HCT116 (cell line): ENCODE data around the gene FNDC3B. TPM values are rescaled to one million over a fixed set of nuclear protein-coding genes. Genes with fewer than 3 reads are reported as not detected.

ENCODE experiments used
- ATAC-seq: fragments of 200-7000 bp; cut with Tn5 transposase; 2 replicates; pipeline ENCODE4 v1.9.1; 2020; ENCODE audit warnings: mild to moderate bottlenecking, moderate library complexity
- BruUV-seq: library from RNA; stranded (reverse); fragments of 400-500 nt; replicated peaks from 2 replicates; lab custom pipeline; 2021; lab: Mats Ljungman, UMichigan
- CTCF ChIA-PET: fragments of 300-600 bp; sonication (Branson Sonifier 250); formaldehyde crosslinking; loops from one replicate; lab custom pipeline; 2021; ENCODE audit warnings: antibody characterized with exemption; lab: Charles Lee
- POLR2A ChIA-PET: fragments of 300-600, 350-600 bp; sonication (Branson Sonifier 250); formaldehyde crosslinking; loops from one replicate; lab custom pipeline; 2021; ENCODE audit warnings: antibody characterized with exemption; lab: Charles Lee
- RAD21 ChIA-PET, 2 experiments: fragments of 300-600 bp; sonication (Branson Sonifier 250); formaldehyde crosslinking; loops; one replicate each; lab custom pipeline; 2023; ENCODE audit warnings: low total read pairs in 2 of 2; ENCODE audit not compliant: uncharacterized antibody in 2 of 2, unreplicated experiment in 2 of 2, low non-redundant PET in 1 of 2; lab: Charles Lee
- DNase-seq: peaks from one replicate; pipeline ENCODE4 v3.0.0-alpha.2; 2010; ENCODE audit warnings: low read depth, low spot score
- H2AFZ ChIP-seq: fragments of 200-600 bp; shearing (Covaris generic), sonication (generic); 2 replicates; pipeline ENCODE4 v1.6.1; 2017; ENCODE audit warnings: low read depth, mixed run types, mixed read lengths, antibody characterized with exemption, low read length; ENCODE audit not compliant: poor library complexity, severe bottlenecking
- H3K27ac ChIP-seq: 2 replicates; pipeline ENCODE4 v1.5.1; 2012; ENCODE audit warnings: low read depth, low read length
- H3K27me3 ChIP-seq: fragments of 200-600 bp; sonication (generic); 2 replicates; pipeline ENCODE4 v1.6.1; 2016; ENCODE audit warnings: mixed run types, low read length, mixed read lengths; ENCODE audit not compliant: insufficient read depth
- H3K36me3 ChIP-seq, 2 experiments: fragments of 200-500 bp in 1 of 2; fragments of 200-600 bp in 1 of 2; sonication (Bioruptor generic) in 1 of 2; sonication (generic) in 1 of 2; 2 replicates each; pipeline versions ENCODE4 v1.5.1 to v1.6.1; 2014 to 2016; ENCODE audit warnings: low read length in 2 of 2, inconsistent platforms in 1 of 2, mixed read lengths in 1 of 2, mixed run types in 1 of 2; ENCODE audit not compliant: insufficient read depth in 2 of 2, control insufficient read depth in 1 of 2
- H3K4me1 ChIP-seq, 2 experiments: fragments of 200-600 bp in 1 of 2; sonication (generic) in 1 of 2; 2 replicates each; pipeline versions ENCODE4 v1.5.1 to v1.6.1; 2012 to 2017; ENCODE audit warnings: low read length in 2 of 2, inconsistent platforms in 1 of 2, mild to moderate bottlenecking in 1 of 2, mixed read lengths in 1 of 2, mixed run types in 1 of 2, moderate library complexity in 1 of 2; ENCODE audit not compliant: insufficient read depth in 2 of 2, control insufficient read depth in 1 of 2
- H3K4me2 ChIP-seq: fragments of 200-600 bp; sonication (generic); 2 replicates; pipeline ENCODE4 v1.6.1; 2017; ENCODE audit warnings: mixed run types, low read length, mixed read lengths
- H3K4me3 ChIP-seq, 2 experiments: fragments of 200-600 bp in 1 of 2; sonication (generic) in 1 of 2; replicated peaks in 1 of 2; 2 replicates each; pipeline ENCODE4 v1.5.1; 2011 to 2016; ENCODE audit warnings: low read length in 2 of 2, control low read depth in 1 of 2, low read depth in 1 of 2, mild to moderate bottlenecking in 1 of 2, mixed read lengths in 1 of 2, mixed run types in 1 of 2
- H3K79me2 ChIP-seq: fragments of 200-600 bp; sonication (generic); 2 replicates; pipeline ENCODE4 v1.6.1; 2017; ENCODE audit warnings: mild to moderate bottlenecking, mixed run types, low read length, moderate library complexity, mixed read lengths; ENCODE audit not compliant: insufficient read depth
- H3K9ac ChIP-seq: fragments of 200-600 bp; sonication (generic); 2 replicates; pipeline ENCODE4 v1.6.1; 2016; ENCODE audit warnings: low read length, mixed read lengths
- H3K9me2 ChIP-seq: fragments of 200-600 bp; sonication (generic), shearing (Covaris generic); 2 replicates; pipeline ENCODE4 v1.6.1; 2017; ENCODE audit warnings: mixed run types, mild to moderate bottlenecking, moderate library complexity; ENCODE audit not compliant: insufficient read depth
- H3K9me3 ChIP-seq, 2 experiments: fragments of 200-500 bp in 1 of 2; fragments of 200-600 bp in 1 of 2; sonication (Bioruptor generic) in 1 of 2; sonication (generic) in 1 of 2; 2 replicates each; pipeline ENCODE4 v1.6.1; 2014 to 2017; ENCODE audit warnings: low read length in 2 of 2, mixed read lengths in 2 of 2, inconsistent platforms in 1 of 2, low read depth in 1 of 2, mild to moderate bottlenecking in 1 of 2, mixed run types in 1 of 2, moderate library complexity in 1 of 2; ENCODE audit not compliant: control insufficient read depth in 1 of 2, insufficient read depth in 1 of 2
- H4K20me1 ChIP-seq: fragments of 200-600 bp; sonication (generic), shearing (Covaris generic); 2 replicates; pipeline ENCODE4 v1.6.1; 2017; ENCODE audit warnings: mixed run types, mild to moderate bottlenecking, moderate library complexity; ENCODE audit not compliant: insufficient read depth
- ATF3 ChIP-seq: IDR thresholded peaks from 2 replicates; pipeline ENCODE4 v1.6.1; 2012
- CEBPB ChIP-seq: IDR thresholded peaks from 2 replicates; pipeline ENCODE4 v1.6.1; 2012; ENCODE audit warnings: low read depth
- EGR1 ChIP-seq: IDR thresholded peaks from 2 replicates; pipeline ENCODE4 v1.6.1; 2012; ENCODE audit warnings: low read depth
- ELF1 ChIP-seq: IDR thresholded peaks from 2 replicates; pipeline ENCODE4 v1.6.1; 2012; ENCODE audit warnings: low read depth, borderline replicate concordance
- EZH2 ChIP-seq: fragments of 200-600 bp; sonication (generic); IDR thresholded peaks from 2 replicates; pipeline ENCODE4 v1.6.1; 2017; ENCODE audit warnings: antibody characterized with exemption, mixed run types
- EZH2phosphoT487 ChIP-seq: fragments of 200-600 bp; IDR thresholded peaks from 2 replicates; pipeline ENCODE4 v1.6.1; 2018; ENCODE audit warnings: antibody characterized with exemption, borderline replicate concordance
- JUND ChIP-seq: IDR thresholded peaks from 2 replicates; pipeline ENCODE4 v1.6.1; 2012
- MAX ChIP-seq: IDR thresholded peaks from 2 replicates; pipeline ENCODE4 v1.6.1; 2012
- POLR2A ChIP-seq: IDR thresholded peaks from 2 replicates; pipeline ENCODE4 v1.7.0; 2011; ENCODE audit warnings: borderline replicate concordance; ENCODE audit not compliant: insufficient read depth, insufficient read length; ENCODE audit errors: extremely low read depth
- POLR2AphosphoS5 ChIP-seq: IDR thresholded peaks from 2 replicates; pipeline ENCODE4 v1.6.1; 2011; ENCODE audit warnings: mild to moderate bottlenecking, low read depth, low read length, moderate library complexity
- RAD21 ChIP-seq: IDR thresholded peaks from 2 replicates; pipeline ENCODE4 v1.6.1; 2012; ENCODE audit warnings: low read depth, mild to moderate bottlenecking
- REST ChIP-seq: IDR thresholded peaks from 2 replicates; pipeline ENCODE4 v1.6.1; 2012; ENCODE audit warnings: low read depth
- SIN3A ChIP-seq: IDR thresholded peaks from 2 replicates; pipeline ENCODE4 v1.6.1; 2012; ENCODE audit warnings: low read depth
- SP1 ChIP-seq: IDR thresholded peaks from 2 replicates; pipeline ENCODE4 v1.6.1; 2012; ENCODE audit warnings: low read depth
- SRF ChIP-seq: IDR thresholded peaks from 2 replicates; pipeline ENCODE4 v1.6.1; 2012; ENCODE audit warnings: low read depth
- TCF7L2 ChIP-seq: IDR thresholded peaks from 2 replicates; pipeline ENCODE4 v1.7.0; 2011; ENCODE audit warnings: borderline replicate concordance, inconsistent platforms; ENCODE audit not compliant: insufficient read depth, insufficient read length; ENCODE audit errors: extremely low read depth
- YY1 ChIP-seq: IDR thresholded peaks from 2 replicates; pipeline ENCODE4 v1.6.1; 2011; ENCODE audit warnings: low read length, low read depth, moderate library complexity, mild to moderate bottlenecking; ENCODE audit not compliant: insufficient replicate concordance; ENCODE audit errors: extremely low read depth
- ZBTB33 ChIP-seq: IDR thresholded peaks from 2 replicates; pipeline ENCODE4 v1.6.1; 2011; ENCODE audit warnings: mild to moderate bottlenecking, low read length, moderate library complexity; ENCODE audit not compliant: insufficient replicate concordance; ENCODE audit errors: extremely low read depth
- ZNF274 ChIP-seq: fragments of 200-500 bp; sonication (Bioruptor generic); IDR thresholded peaks from 2 replicates; pipeline ENCODE4 v1.6.1; 2014; ENCODE audit warnings: mild to moderate bottlenecking, low read depth, low read length, inconsistent platforms
- intact Hi-C: fragments of 100-400 bp; cut with micrococcal nuclease; formaldehyde crosslinking; loops from 2 replicates; pipeline ENCODE4 v1.10.0; 2022
- total RNA-seq: library from RNA; stranded (reverse); gene quantifications from one replicate; pipeline ENCODE4 v1.2.1, GENCODE V29; 2021; ENCODE audit not compliant: unreplicated experiment
- TF ChIP-seq, protein P1 (sequence below), 3 experiments: fragments of 200-600 bp in 1 of 3; sonication (generic) in 1 of 3; IDR thresholded peaks in 2 of 3; conservative IDR thresholded peaks in 1 of 3; 2 replicates each; pipeline ENCODE4 v1.5.1; 2012 to 2017; ENCODE audit warnings: low read depth in 2 of 3, low read length in 2 of 3, antibody characterized with exemption in 1 of 3, borderline replicate concordance in 1 of 3, control low read depth in 1 of 3, mild to moderate bottlenecking in 1 of 3, mixed read lengths in 1 of 3, mixed run types in 1 of 3, moderate library complexity in 1 of 3; ENCODE audit not compliant: insufficient read depth in 1 of 3

FNDC3B gene
- total RNA-seq, 1 experiment from 2014 or later = 45.7 TPM

GRCh38 chr3:172115059-172115458 is 75.7 kb downstream of the FNDC3B start:
- POLR2A ChIA-PET = interaction anchor here (0.6 kb wide), 1 partner anchor 78 kb away, joined by 3 read pairs; no protein-coding TSS in a partner anchor
- Histone ChIP-seq H3K79me2 (no peaks in the 10 kb centered on the region), H3K27me3 (no peaks in the 10 kb centered on the region), H3K9me2 (no peaks in the 10 kb centered on the region)
- RAD21 ChIA-PET = no interaction called here
- no peak for DNase-seq
- TF ChIP-seq REST = no peak
- TF ChIP-seq SP1 = no peak
- TF ChIP-seq, protein P1, sequence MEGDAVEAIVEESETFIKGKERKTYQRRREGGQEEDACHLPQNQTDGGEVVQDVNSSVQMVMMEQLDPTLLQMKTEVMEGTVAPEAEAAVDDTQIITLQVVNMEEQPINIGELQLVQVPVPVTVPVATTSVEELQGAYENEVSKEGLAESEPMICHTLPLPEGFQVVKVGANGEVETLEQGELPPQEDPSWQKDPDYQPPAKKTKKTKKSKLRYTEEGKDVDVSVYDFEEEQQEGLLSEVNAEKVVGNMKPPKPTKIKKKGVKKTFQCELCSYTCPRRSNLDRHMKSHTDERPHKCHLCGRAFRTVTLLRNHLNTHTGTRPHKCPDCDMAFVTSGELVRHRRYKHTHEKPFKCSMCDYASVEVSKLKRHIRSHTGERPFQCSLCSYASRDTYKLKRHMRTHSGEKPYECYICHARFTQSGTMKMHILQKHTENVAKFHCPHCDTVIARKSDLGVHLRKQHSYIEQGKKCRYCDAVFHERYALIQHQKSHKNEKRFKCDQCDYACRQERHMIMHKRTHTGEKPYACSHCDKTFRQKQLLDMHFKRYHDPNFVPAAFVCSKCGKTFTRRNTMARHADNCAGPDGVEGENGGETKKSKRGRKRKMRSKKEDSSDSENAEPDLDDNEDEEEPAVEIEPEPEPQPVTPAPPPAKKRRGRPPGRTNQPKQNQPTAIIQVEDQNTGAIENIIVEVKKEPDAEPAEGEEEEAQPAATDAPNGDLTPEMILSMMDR (IDR thresholded peaks at IDR 0.05 in 2 of 3, conservative IDR thresholded peaks at IDR 0.05 in 1 of 3; ENCODE audit: borderline replicate concordance in 1 of 3, insufficient read depth in 1 of 3, low read depth in 2 of 3, low read length in 2 of 3) = no peak
- TF ChIP-seq ZNF274 = no peak
- TF ChIP-seq SIN3A = no peak
- TF ChIP-seq YY1 = no peak
- no peak for TF ChIP-seq TCF7L2
- TF ChIP-seq SRF = no peak
- no peak for TF ChIP-seq POLR2A
- TF ChIP-seq RAD21 = no peak
- no peak for TF ChIP-seq MAX
- no peak for TF ChIP-seq JUND
- no peak for TF ChIP-seq ELF1
- no peak for TF ChIP-seq CEBPB
- TF ChIP-seq EGR1 = no peak
- no peak for TF ChIP-seq EZH2phosphoT487
- no peak for TF ChIP-seq POLR2AphosphoS5
- TF ChIP-seq ATF3 = no peak
- TF ChIP-seq EZH2 = no peak
- no peak for TF ChIP-seq ZBTB33
- TF ChIP-seq, all 23 proteins: peak for 0
- intact Hi-C loops = no loop called here
- Histone ChIP-seq H3K4me3 (no peak overlapping the region), H2AFZ (no peak overlapping the region), H3K9ac (no peak overlapping the region), H4K20me1 (peaks cover 4% of the 10 kb centered on the region; the same call in 1 of the 2 replicates), H3K9me3 (no peaks in the 10 kb centered on the region), H3K4me2 (no peak overlapping the region), H3K4me1 (no peaks in the 10 kb centered on the region), H3K27ac (no peak overlapping the region), H3K36me3 (0 out of 4 replicates have a peak, but pooled peaks cover 0 to 4% of the 10 kb centered on the region in 2 experiments)
- ATAC-seq = no peak
- CTCF ChIA-PET = no interaction called here
- no TSS peak for BruUV-seq
